Measurements from ENCODE around the gene SLC6A13.
"Not testable (repeated sequence)": the region's sequence is repeated elsewhere in the genome, so short reads cannot be mapped to it uniquely, and the experiment has no call there.

Gene SLC6A13

DNA sequence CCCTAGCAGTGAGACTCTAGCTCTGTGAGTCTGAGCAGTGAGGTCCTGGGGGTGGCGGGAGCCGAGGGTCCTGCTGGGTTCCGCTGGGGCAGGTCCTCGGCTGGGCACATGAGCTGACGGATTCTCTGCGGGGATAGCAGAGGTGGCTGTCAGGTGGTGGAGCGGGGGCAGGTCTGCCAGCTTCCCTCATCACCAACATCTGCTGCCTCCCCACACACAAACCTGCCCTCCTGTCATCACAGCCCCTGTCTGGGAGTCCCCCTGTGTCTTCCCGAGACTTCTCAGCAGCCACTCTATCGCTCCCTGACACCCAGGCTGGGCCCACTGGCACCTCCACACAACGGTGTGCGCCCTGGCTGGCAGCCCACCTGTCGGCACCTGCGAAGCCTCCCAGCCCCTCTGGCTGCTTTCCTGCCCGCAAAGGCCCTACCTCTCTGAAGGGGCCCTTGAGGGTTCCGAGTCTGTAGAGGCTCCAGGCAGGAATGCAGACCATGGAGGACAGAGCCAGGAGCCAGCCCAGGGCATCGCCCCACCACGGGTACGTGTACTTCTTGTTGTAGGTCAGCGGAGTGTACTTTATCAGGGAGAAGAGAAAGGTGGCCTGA lies 41.6 kb downstream of the SLC6A13 start:
- Histone ChIP-seq H3K9me3 (ENCODE audit: control insufficient read depth, insufficient read depth, low read length) (no peaks in the 10 kb centered on the region), H3K9ac (ENCODE audit: low read depth, low read length) (no peak overlapping the region), H3K4me1 (ENCODE audit: insufficient read depth, low read length) (no peaks in the 10 kb centered on the region; the same call in 1 of the 2 replicates), H3K36me3 (ENCODE audit: insufficient read depth, low read length) (no peaks in the 10 kb centered on the region)

- Histone ChIP-seq H3K9ac (ENCODE audit: low read depth, low read length) (no peak overlapping the region), H3K36me3 (ENCODE audit: insufficient read depth, low read length) (no peaks in the 10 kb centered on the region), H3K4me1 (ENCODE audit: insufficient read depth, low read length) (no peaks in the 10 kb centered on the region; the same call in 1 of the 2 replicates), H3K9me3 (ENCODE audit: control insufficient read depth, insufficient read depth, low read length) (no peaks in the 10 kb centered on the region)
Measured at GRCh38 chr12:220491-220890, 42.1 kb downstream of the SLC6A13 start.

- Histone ChIP-seq H3K9me3 (ENCODE audit: control insufficient read depth, insufficient read depth, low read length) (no peaks in the 10 kb centered on the region), H3K9ac (ENCODE audit: low read depth, low read length) (no peak overlapping the region), H3K4me1 (ENCODE audit: insufficient read depth, low read length) (no peaks in the 10 kb centered on the region; the same call in 1 of the 2 replicates), H3K36me3 (ENCODE audit: insufficient read depth, low read length) (no peaks in the 10 kb centered on the region)
Measured at GRCh38 chr12:219891-220352, 42.7 kb downstream of the SLC6A13 start.

DNA sequence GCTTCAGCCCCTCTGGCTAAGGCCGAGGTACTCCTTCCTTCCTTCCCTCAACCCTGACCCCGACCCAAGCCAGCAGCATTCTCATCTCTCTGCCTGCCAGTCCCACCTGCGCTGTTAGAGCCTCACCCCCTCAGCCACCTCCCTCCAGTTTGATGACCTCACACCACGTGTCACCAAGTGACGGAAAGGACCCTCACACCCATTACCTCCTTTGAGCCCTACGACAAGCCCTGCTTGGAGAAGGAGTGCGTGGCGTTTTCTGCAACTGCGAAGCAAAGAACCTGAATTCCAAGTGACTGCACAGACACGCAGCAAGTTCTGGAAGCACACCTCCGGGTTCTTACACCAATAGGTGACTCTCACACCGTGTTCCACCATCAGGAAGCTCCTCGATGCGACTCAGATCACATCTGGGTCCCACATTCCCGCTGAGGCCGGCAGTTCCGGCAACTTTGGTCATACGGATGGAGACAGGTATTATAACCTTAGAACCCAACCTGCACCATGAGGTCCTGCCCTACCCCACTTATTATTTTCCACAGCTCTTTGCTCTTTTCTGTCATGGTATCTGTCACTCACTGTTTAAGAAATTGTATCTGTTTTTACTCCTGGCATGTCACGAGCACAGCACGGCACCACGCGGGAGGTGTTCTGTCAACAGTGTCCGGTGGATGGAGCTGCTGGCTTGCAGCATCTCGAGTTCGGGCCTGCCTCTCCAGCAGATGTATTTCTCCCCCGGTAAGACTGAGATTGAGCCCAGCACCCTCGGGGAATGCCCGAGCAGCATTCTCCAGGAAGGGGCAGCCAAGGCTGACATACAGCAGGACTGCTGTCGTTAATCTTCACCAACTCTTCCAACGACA lies 43.7 kb downstream of the SLC6A13 start:
- peaks cover 2% of the 10 kb centered on the region; the same call in 1 of the 2 replicates for H3K4me1 ChIP-seq (ENCODE audit: insufficient read depth, low read length)
- no peaks in the 10 kb centered on the region for H3K36me3 ChIP-seq (ENCODE audit: insufficient read depth, low read length)
- H3K9me3 ChIP-seq (ENCODE audit: control insufficient read depth, insufficient read depth, low read length), result no peaks in the 10 kb centered on the region
- H3K9ac ChIP-seq (ENCODE audit: low read depth, low read length), result no peak overlapping the region

DNA sequence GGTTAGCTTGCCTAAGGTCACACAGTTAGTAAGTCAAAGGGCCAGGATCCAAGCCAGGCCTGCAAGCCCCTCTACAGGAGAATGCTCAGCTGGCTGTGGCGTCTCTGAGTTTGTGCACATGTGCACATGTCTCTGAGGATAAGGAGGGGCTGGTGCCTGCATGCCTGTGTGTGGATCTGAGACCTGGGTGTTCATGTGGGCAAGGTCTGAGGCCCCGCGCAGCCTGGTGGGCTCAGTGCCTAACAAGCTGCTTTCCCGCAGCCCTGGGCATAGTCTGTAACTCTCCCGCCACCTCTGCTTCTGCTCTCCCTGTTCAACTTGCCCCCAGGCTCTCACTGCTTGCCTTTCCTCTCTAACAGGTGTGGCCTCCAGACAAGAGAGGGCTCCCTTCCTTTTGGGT lies 44.4 kb downstream of the SLC6A13 start:
- no peak overlapping the region for H3K9ac ChIP-seq (ENCODE audit: low read depth, low read length)
- H3K9me3 ChIP-seq (ENCODE audit: control insufficient read depth, insufficient read depth, low read length), result no peaks in the 10 kb centered on the region

DNA sequence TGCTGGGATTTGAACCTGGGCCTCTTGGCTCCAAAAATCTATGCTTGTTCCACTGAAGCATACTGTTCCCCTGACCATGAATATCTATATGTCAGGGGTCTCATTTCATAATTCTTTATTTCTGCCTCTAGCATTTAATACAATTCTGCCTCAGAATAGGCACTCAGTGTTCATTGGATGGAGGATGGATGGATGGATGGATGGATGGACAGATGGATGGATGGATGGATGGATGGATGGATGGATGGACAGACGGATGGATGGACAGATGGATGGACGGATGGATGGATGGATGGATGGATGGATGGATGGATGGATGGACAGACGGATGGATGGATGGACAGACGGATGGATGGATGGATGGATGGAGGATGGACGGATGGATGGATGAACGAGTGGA lies 45.6 kb downstream of the SLC6A13 start:
- H3K9ac ChIP-seq (ENCODE audit: low read depth, low read length); H3K36me3 ChIP-seq (ENCODE audit: insufficient read depth, low read length); H3K9me3 ChIP-seq (ENCODE audit: control insufficient read depth, insufficient read depth, low read length): not testable (repeated sequence)
- H3K4me1 ChIP-seq (ENCODE audit: insufficient read depth, low read length), result peaks cover 16% of the 10 kb centered on the region; the same call in 1 of the 2 replicates

More for the DNA sequence above, 44.4 kb downstream of the SLC6A13 start:
- Histone ChIP-seq H3K36me3 (ENCODE audit: insufficient read depth, low read length) (no peaks in the 10 kb centered on the region), H3K4me1 (ENCODE audit: insufficient read depth, low read length) (peaks cover 9% of the 10 kb centered on the region; the same call in 1 of the 2 replicates)

- Histone ChIP-seq H3K9me3 (ENCODE audit: control insufficient read depth, insufficient read depth, low read length) (no peaks in the 10 kb centered on the region), H3K4me1 (ENCODE audit: insufficient read depth, low read length) (peaks cover 16% of the 10 kb centered on the region; the same call in 1 of the 2 replicates), H3K9ac (ENCODE audit: low read depth, low read length) (no peak overlapping the region), H3K36me3 (ENCODE audit: insufficient read depth, low read length) (no peaks in the 10 kb centered on the region)
Measured at GRCh38 chr12:215116-215515, 47.5 kb downstream of the SLC6A13 start.

GRCh38 chr12:214003-214741 lies 48.5 kb downstream of the SLC6A13 start, which contains the start of gene SLC6A12:
Gene SLC6A12, minus strand, starts transcription at chr12:214157. Its CDS starts 4,171 bp downstream, at chr12:209986.
- peaks cover 16% of the 10 kb centered on the region; the same call in 1 of the 2 replicates for H3K4me1 ChIP-seq (ENCODE audit: insufficient read depth, low read length)
- H3K9ac ChIP-seq (ENCODE audit: low read depth, low read length), result no peak within 1 kb of the TSS
- no peaks in the 10 kb centered on the region for H3K9me3 ChIP-seq (ENCODE audit: control insufficient read depth, insufficient read depth, low read length)
- H3K36me3 ChIP-seq (ENCODE audit: insufficient read depth, low read length), result no peaks in the 10 kb centered on the region

DNA sequence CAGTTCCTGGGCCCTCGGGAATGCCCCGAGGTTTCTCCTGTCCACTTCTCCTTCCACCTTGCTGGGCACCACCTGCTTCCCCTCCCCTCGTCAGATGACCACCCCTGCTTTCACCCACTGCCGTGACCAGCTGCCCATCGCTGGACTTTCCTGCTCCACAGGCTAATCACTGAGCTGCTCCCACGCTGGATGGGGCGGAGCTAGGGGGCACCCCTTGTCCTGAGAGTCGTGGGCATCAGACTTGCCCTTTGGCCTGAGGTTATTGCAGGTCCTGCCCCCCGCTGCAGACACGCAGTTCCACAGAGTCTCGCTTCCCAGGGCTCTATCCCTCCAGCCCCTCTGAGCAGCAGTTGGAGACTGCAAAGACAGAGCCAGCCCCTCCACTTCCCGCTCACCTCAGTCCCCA lies 49.1 kb downstream of the SLC6A13 start:
- Histone ChIP-seq H3K36me3 (ENCODE audit: insufficient read depth, low read length) (no peaks in the 10 kb centered on the region), H3K9ac (ENCODE audit: low read depth, low read length) (no peak overlapping the region), H3K4me1 (ENCODE audit: insufficient read depth, low read length) (peaks cover 16% of the 10 kb centered on the region; the same call in 1 of the 2 replicates), H3K9me3 (ENCODE audit: control insufficient read depth, insufficient read depth, low read length) (no peaks in the 10 kb centered on the region)

- Histone ChIP-seq H3K36me3 (ENCODE audit: insufficient read depth, low read length) (no peaks in the 10 kb centered on the region), H3K9ac (ENCODE audit: low read depth, low read length) (no peak overlapping the region), H3K4me1 (ENCODE audit: insufficient read depth, low read length) (peaks cover 16% of the 10 kb centered on the region; the same call in 1 of the 2 replicates), H3K9me3 (ENCODE audit: control insufficient read depth, insufficient read depth, low read length) (no peaks in the 10 kb centered on the region)
Measured at GRCh38 chr12:212715-213526, 49.7 kb downstream of the SLC6A13 start.

DNA sequence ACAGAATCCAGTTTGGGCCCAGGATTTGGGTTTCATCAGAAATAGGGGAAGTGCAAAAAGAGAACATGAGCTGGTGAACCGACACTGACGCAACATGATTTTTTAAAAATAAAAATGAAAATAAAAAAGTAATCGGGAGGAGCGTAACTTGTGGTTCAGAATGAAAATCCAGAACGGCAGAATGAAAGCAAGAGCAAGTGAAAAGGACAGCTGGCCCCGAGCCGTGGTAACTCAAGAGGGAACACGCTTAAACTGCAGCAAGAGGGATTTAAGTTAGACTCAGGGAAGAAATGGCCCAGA lies 50.3 kb downstream of the SLC6A13 start:
- H3K9me3 ChIP-seq (ENCODE audit: control insufficient read depth, insufficient read depth, low read length), result no peaks in the 10 kb centered on the region
- no peaks in the 10 kb centered on the region for H3K36me3 ChIP-seq (ENCODE audit: insufficient read depth, low read length)
- no peak overlapping the region for H3K9ac ChIP-seq (ENCODE audit: low read depth, low read length)
- H3K4me1 ChIP-seq (ENCODE audit: insufficient read depth, low read length), result peaks cover 16% of the 10 kb centered on the region; the same call in 1 of the 2 replicates

DNA sequence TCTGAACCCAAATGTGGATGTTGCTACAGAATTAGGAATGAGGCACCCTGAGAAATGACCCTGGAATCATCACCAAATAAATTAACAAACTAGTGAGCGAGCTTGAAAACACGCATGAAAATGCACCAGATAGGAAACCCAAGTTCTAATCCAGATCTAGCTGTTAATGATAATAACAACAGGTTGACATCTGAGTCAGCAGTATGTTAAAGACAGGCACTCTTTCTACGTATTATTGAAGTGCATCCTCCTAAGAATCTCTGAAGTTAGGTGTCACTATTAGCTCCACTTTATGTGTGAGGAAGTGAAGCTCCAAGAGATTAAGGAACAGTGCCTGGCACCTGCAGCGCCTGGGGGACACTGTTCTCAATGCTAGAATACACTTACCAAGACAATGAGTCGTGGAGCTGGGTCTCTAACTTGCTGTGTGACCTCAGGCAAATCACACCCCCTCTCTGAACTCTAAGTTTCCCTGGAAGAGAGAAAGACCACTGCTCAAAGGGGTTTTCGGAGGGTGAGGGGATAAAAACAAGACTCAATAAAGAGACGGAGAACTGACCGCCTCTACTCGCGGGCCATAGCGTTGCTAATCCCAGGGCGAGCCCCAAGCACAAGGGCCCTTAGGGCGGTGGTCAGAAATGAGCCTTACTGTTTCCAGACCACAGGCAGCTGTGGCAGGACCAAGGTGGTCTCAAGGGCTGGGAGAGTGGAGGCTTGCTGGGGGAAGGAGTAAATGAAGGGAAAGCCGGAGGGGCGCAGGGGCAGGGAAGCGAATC lies 50.8 kb downstream of the SLC6A13 start:
- Histone ChIP-seq H3K4me1 (ENCODE audit: insufficient read depth, low read length) (peaks cover 16% of the 10 kb centered on the region; the same call in 1 of the 2 replicates), H3K9me3 (ENCODE audit: control insufficient read depth, insufficient read depth, low read length) (no peaks in the 10 kb centered on the region)

GRCh38 chr12:211142-211465 lies 51.5 kb downstream of the SLC6A13 start:
- no peaks in the 10 kb centered on the region for H3K9me3 ChIP-seq (ENCODE audit: control insufficient read depth, insufficient read depth, low read length)
- H3K36me3 ChIP-seq (ENCODE audit: insufficient read depth, low read length), result no peaks in the 10 kb centered on the region
- H3K9ac ChIP-seq (ENCODE audit: low read depth, low read length), result no peak overlapping the region
- peaks cover 16% of the 10 kb centered on the region; the same call in 1 of the 2 replicates for H3K4me1 ChIP-seq (ENCODE audit: insufficient read depth, low read length)

More for the DNA sequence above, 50.8 kb downstream of the SLC6A13 start:
- Histone ChIP-seq H3K36me3 (ENCODE audit: insufficient read depth, low read length) (no peaks in the 10 kb centered on the region), H3K9ac (ENCODE audit: low read depth, low read length) (no peak overlapping the region)

Data from ES-I3 (cell line).